ENCODE data around the gene GPR149.

DNA sequence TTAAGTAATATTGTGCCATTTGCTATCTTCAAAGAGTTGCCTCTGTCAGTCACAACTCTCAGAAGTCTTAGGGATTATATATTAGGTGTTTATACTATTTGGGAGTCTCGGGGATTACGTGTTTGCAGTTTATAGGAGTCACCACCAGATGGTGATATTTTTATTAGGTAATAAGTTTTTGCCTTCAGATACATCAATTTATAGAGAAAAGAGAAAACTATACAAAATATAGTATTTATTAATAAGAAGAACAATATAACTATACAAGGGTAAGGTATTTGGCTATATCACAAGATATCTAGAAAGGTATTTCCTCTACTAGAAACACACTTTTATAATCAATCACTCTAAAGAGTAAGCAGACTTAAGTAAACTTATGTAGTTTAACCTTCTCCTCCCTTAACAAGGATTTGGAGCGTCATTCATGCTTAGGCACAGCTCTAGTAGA, 95.0 kb downstream of the GPR149 start:
- TF ChIP-seq EZH2 (IDR thresholded peaks at IDR 0.05; ENCODE audit: borderline replicate concordance, control insufficient read depth, low read depth, low read length) = no peak
- peak; percentile 33 to 47 (median 47); a peak in 2 of 6 replicates for TF ChIP-seq CTCF (IDR thresholded peaks at IDR 0.05 in 2 of 3, conservative IDR thresholded peaks at IDR 0.05 in 1 of 3; ENCODE audit: control insufficient read depth in 2 of 3, extremely low read depth in 1 of 3, insufficient read depth in 1 of 3, low read depth in 3 of 3, low read length in 3 of 3)
- TF ChIP-seq NFYB (IDR thresholded peaks at IDR 0.05; ENCODE audit: insufficient read depth, low read depth, low read length) = no peak
- TF ChIP-seq POLR2AphosphoS5 (IDR thresholded peaks at IDR 0.05; ENCODE audit: low read length) = no peak
- TF ChIP-seq ETV6 (conservative IDR thresholded peaks at IDR 0.05 in 1 of 2, IDR thresholded peaks at IDR 0.05 in 1 of 2; ENCODE audit: borderline replicate concordance in 1 of 2, low read depth in 1 of 2) = no peak
- TF ChIP-seq CEBPB (IDR thresholded peaks at IDR 0.05; ENCODE audit: borderline replicate concordance in 1 of 2, low read depth in 2 of 2, low read length in 2 of 2) = no peak
- TF ChIP-seq, protein P1, sequence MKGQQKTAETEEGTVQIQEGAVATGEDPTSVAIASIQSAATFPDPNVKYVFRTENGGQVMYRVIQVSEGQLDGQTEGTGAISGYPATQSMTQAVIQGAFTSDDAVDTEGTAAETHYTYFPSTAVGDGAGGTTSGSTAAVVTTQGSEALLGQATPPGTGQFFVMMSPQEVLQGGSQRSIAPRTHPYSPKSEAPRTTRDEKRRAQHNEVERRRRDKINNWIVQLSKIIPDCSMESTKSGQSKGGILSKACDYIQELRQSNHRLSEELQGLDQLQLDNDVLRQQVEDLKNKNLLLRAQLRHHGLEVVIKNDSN (IDR thresholded peaks at IDR 0.05; ENCODE audit: borderline replicate concordance, extremely low read length, insufficient read depth, low read depth, low read length) = no peak
- no peak for TF ChIP-seq RFX5 (IDR thresholded peaks at IDR 0.05; ENCODE audit: low read depth, low read length)
- TF ChIP-seq SP1 (IDR thresholded peaks at IDR 0.05; ENCODE audit: low read depth, low read length) = no peak
- TF ChIP-seq POLR2A (IDR thresholded peaks at IDR 0.05; ENCODE audit: low read depth, low read length) = no peak
